ENCODE results near the gene GREM1.

DNA sequence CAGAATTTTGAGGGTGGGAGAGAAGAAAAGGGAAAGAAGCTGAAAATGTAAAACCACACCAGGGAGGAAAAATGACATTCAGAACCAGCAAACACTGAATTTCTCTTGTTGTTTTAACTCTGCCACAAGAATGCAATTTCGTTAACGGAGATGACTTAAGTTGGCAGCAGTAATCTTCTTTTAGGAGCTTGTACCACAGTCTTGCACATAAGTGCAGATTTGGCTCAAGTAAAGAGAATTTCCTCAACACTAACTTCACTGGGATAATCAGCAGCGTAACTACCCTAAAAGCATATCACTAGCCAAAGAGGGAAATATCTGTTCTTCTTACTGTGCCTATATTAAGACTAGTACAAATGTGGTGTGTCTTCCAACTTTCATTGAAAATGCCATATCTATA is 15.5 kb downstream of the GREM1 start:
- TF ChIP-seq ZNF347 (CRISPR knock-in tag; IDR thresholded peaks at IDR 0.05; ENCODE audit: low read depth) (no peak), U2AF1 (optimal IDR thresholded peaks at IDR 0.05; ENCODE audit: low read depth, low read length) (no peak), CTCF (IDR thresholded peaks at IDR 0.05 in 2 of 3, conservative IDR thresholded peaks at IDR 0.05 in 1 of 3; ENCODE audit: insufficient read depth in 2 of 3, low read depth in 1 of 3, low read length in 3 of 3) (no peak), FOXK2 (conservative IDR thresholded peaks at IDR 0.05 in 1 of 2, IDR thresholded peaks at IDR 0.05 in 1 of 2; ENCODE audit: low read depth in 2 of 2) (no peak)
- TF ChIP-seq, protein P1, sequence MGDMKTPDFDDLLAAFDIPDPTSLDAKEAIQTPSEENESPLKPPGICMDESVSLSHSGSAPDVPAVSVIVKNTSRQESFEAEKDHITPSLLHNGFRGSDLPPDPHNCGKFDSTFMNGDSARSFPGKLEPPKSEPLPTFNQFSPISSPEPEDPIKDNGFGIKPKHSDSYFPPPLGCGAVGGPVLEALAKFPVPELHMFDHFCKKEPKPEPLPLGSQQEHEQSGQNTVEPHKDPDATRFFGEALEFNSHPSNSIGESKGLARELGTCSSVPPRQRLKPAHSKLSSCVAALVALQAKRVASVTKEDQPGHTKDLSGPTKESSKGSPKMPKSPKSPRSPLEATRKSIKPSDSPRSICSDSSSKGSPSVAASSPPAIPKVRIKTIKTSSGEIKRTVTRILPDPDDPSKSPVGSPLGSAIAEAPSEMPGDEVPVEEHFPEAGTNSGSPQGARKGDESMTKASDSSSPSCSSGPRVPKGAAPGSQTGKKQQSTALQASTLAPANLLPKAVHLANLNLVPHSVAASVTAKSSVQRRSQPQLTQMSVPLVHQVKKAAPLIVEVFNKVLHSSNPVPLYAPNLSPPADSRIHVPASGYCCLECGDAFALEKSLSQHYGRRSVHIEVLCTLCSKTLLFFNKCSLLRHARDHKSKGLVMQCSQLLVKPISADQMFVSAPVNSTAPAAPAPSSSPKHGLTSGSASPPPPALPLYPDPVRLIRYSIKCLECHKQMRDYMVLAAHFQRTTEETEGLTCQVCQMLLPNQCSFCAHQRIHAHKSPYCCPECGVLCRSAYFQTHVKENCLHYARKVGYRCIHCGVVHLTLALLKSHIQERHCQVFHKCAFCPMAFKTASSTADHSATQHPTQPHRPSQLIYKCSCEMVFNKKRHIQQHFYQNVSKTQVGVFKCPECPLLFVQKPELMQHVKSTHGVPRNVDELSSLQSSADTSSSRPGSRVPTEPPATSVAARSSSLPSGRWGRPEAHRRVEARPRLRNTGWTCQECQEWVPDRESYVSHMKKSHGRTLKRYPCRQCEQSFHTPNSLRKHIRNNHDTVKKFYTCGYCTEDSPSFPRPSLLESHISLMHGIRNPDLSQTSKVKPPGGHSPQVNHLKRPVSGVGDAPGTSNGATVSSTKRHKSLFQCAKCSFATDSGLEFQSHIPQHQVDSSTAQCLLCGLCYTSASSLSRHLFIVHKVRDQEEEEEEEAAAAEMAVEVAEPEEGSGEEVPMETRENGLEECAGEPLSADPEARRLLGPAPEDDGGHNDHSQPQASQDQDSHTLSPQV (IDR thresholded peaks at IDR 0.05), result no peak

Data from K562 (cell line).